ENCODE results near the gene C21orf91. TPM values are rescaled to one million over a fixed set of nuclear protein-coding genes. Genes with fewer than 3 reads are reported as not detected.

The C21orf91 gene
- total RNA-seq, 1 experiment from 2014 or later = 30.5 TPM

GRCh38 chr21:17786071-17786850 lies 32.9 kb downstream of the C21orf91 start:
- TF ChIP-seq FOXP4 (CRISPR knock-in tag; IDR thresholded peaks at IDR 0.05) (no peak), RELA (CRISPR knock-in tag; IDR thresholded peaks at IDR 0.05; ENCODE audit: borderline replicate concordance) (no peak), HMGA2 (CRISPR knock-in tag; IDR thresholded peaks at IDR 0.05) (no peak), TP53 (CRISPR knock-in tag; IDR thresholded peaks at IDR 0.05) (no peak), MLX (CRISPR knock-in tag; IDR thresholded peaks at IDR 0.05) (no peak), MYBL2 (CRISPR knock-in tag; IDR thresholded peaks at IDR 0.05) (no peak), FOXJ3 (CRISPR knock-in tag; IDR thresholded peaks at IDR 0.05; ENCODE audit: borderline replicate concordance) (no peak), KAT7 (CRISPR knock-in tag; IDR thresholded peaks at IDR 0.05; ENCODE audit: borderline replicate concordance) (no peak), ZMAT4 (CRISPR knock-in tag; IDR thresholded peaks at IDR 0.05) (no peak), NR3C1 (CRISPR knock-in tag; conservative IDR thresholded peaks at IDR 0.05; ENCODE audit: low read depth) (no peak), PRRX2 (CRISPR knock-in tag; IDR thresholded peaks at IDR 0.05) (no peak), FOXK1 (CRISPR knock-in tag; IDR thresholded peaks at IDR 0.05) (no peak), GABPB1 (CRISPR knock-in tag; IDR thresholded peaks at IDR 0.05) (no peak), USF2 (CRISPR knock-in tag; IDR thresholded peaks at IDR 0.05) (no peak), ZBTB43 (CRISPR knock-in tag; IDR thresholded peaks at IDR 0.05) (no peak), ZNF263 (CRISPR knock-in tag; IDR thresholded peaks at IDR 0.05; ENCODE audit: low read depth) (no peak)
- ATAC-seq = no peak
- Mint-ChIP-seq H3K4me3 (no peak overlapping the region), H3K27ac (peak overlapping the region; percentile 21), H3K27me3 (ENCODE audit: low read depth) (no peaks in the 10 kb centered on the region), H3K36me3 (peaks cover 42% of the 10 kb centered on the region), H3K4me1 (peaks cover 12% of the 10 kb centered on the region), H3K9me3 (peaks cover 25% of the 10 kb centered on the region)
- DNase-seq (ENCODE audit: low spot score) = no peak
- ChIA-PET CTCF (no interaction called here), POLR2A (no interaction called here)

GRCh38 chr21:17785403-17785788 lies 33.8 kb downstream of the C21orf91 start:
- H3K36me3 Mint-ChIP-seq = peaks cover 40% of the 10 kb centered on the region
- H3K4me3 Mint-ChIP-seq = no peak overlapping the region
- H3K27ac Mint-ChIP-seq = no peak overlapping the region
- H3K9me3 Mint-ChIP-seq = peaks cover 25% of the 10 kb centered on the region
- CTCF ChIA-PET = no interaction called here
- POLR2A ChIA-PET = no interaction called here
- peaks cover 21% of the 10 kb centered on the region for H3K4me1 Mint-ChIP-seq
- no peak for DNase-seq (ENCODE audit: low spot score)
- H3K27me3 Mint-ChIP-seq (ENCODE audit: low read depth) = no peaks in the 10 kb centered on the region
- ATAC-seq = no peak
- no peak for TF ChIP-seq ZNF232 (CRISPR knock-in tag; IDR thresholded peaks at IDR 0.05)
- TF ChIP-seq NFATC4 (CRISPR knock-in tag; IDR thresholded peaks at IDR 0.05) = no peak
- no peak for TF ChIP-seq GTF2I (CRISPR knock-in tag; conservative IDR thresholded peaks at IDR 0.05)
- TF ChIP-seq ERG (CRISPR knock-in tag; IDR thresholded peaks at IDR 0.05) = no peak
- no peak for TF ChIP-seq ZNF317 (CRISPR knock-in tag; IDR thresholded peaks at IDR 0.05; ENCODE audit: borderline replicate concordance, low read depth)
- no peak for TF ChIP-seq STAT6 (CRISPR knock-in tag; conservative IDR thresholded peaks at IDR 0.05; ENCODE audit: low read depth)
- no peak for TF ChIP-seq USF1 (CRISPR knock-in tag; IDR thresholded peaks at IDR 0.05)
- no peak for TF ChIP-seq RORB (CRISPR knock-in tag; IDR thresholded peaks at IDR 0.05)
- TF ChIP-seq ZNF138 (CRISPR knock-in tag; conservative IDR thresholded peaks at IDR 0.05) = no peak
- no peak for TF ChIP-seq CREM (CRISPR knock-in tag; IDR thresholded peaks at IDR 0.05)
- TF ChIP-seq ETV6 (CRISPR knock-in tag; IDR thresholded peaks at IDR 0.05) = no peak
